ENCODE measurements around the gene SVEP1. TPM values are rescaled to one million over a fixed set of nuclear protein-coding genes. Genes with fewer than 3 reads are reported as not detected.

SVEP1 gene
- polyA plus RNA-seq, 1 donor (not counting 4 experiments of a cell fraction or from before 2014, with no cell fraction given) = 0.14 TPM

DNA sequence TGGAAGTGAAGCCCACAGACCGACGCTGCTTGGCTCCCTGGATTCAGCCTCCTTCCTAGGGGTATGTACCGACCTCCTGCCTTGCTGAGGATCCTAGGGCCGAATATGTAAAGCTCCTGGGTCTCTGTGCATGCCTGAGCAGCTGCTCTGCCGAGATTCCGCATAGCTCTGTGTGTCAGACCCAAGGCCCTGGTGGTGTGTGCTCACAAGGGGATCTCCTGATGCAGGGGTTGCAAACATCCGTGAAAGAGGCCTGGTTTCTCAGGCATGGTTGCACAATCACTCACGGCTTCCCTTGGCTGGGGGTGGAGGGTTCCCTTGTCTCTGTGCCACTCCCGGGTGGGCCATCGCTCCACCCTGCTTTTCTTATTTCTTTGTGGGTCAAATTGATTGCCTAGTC lies 19.9 kb upstream of the SVEP1 start:
- Histone ChIP-seq H3K27ac (ENCODE audit: control insufficient read depth, insufficient read depth, low read length) (no peak overlapping the region), H2AFZ (ENCODE audit: control insufficient read depth, low read length) (no peak overlapping the region)

DNA sequence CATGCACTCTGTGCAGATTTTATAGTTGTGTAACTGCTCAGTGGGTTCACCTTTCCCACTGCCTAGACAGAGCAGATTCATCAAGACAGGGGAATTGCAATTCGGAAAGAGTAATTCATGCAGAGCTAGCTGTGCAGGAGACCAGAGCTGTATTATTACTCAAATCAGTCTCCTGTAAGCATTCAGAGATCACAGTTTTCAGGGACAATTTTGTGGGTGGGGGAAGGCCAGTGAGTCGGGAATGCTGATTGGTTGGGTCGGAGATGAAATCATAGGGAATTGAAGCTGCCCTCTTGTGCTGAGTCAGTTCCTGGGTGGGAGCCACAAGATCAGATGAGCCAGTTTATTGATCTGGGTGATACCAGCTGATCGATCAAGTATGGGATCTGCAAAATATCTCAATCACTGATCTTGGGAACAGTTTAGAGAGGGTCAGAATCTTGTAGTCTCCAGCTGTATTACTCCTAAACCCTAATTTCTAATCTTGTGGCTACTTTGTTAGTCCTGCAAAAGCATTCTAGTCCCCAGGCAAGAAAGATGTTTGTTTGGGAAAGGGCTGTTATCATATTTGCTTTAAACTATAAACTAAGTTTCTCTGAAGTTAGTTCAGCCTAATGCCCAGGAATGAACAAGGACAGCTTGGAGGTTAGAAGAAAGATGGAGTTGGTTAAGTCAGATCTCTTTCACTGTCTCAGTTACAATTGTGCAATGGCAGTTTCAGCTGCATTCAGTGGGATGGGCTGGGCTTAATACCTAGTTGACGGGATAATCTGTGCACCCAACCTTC lies 12.7 kb upstream of the SVEP1 start:
- Histone ChIP-seq H3K4me2 (ENCODE audit: control insufficient read depth, extremely low read depth, insufficient read depth, low read depth, low read length) (no peak overlapping the region), H3K79me2 (ENCODE audit: control insufficient read depth, insufficient read depth, low read length) (no peaks in the 10 kb centered on the region), H3K27me3 (ENCODE audit: control insufficient read depth, extremely low read depth, insufficient read depth, low read length) (no peaks in the 10 kb centered on the region), H3K27ac (ENCODE audit: control insufficient read depth, insufficient read depth, low read length) (no peak overlapping the region), H3K9ac (ENCODE audit: control insufficient read depth, extremely low read depth, insufficient read depth, low read length) (no peak overlapping the region), H2AFZ (ENCODE audit: control insufficient read depth, low read length) (no peak overlapping the region), H3K36me3 (ENCODE audit: control insufficient read depth in 2 of 2, extremely low read depth in 1 of 2, insufficient read depth in 2 of 2, low read length in 2 of 2) (no peaks in the 10 kb centered on the region), H4K20me1 (ENCODE audit: control insufficient read depth, extremely low read depth, insufficient read depth, low read length) (no peaks in the 10 kb centered on the region), H3K9me3 (ENCODE audit: control insufficient read depth, low read depth, low read length) (peaks cover 2% of the 10 kb centered on the region), H3K4me3 (ENCODE audit: control insufficient read depth in 2 of 3, extremely low read depth in 1 of 3, insufficient read depth in 2 of 3, low read depth in 1 of 3, low read length in 3 of 3) (no peak overlapping the region), H3K4me1 (ENCODE audit: control insufficient read depth, extremely low read depth, insufficient read depth, low read length) (peaks cover 10% of the 10 kb centered on the region), H3K9me1 (ENCODE audit: control insufficient read depth, extremely low read depth, insufficient read depth, low read length) (no peaks in the 10 kb centered on the region)
- TF ChIP-seq, protein P1, sequence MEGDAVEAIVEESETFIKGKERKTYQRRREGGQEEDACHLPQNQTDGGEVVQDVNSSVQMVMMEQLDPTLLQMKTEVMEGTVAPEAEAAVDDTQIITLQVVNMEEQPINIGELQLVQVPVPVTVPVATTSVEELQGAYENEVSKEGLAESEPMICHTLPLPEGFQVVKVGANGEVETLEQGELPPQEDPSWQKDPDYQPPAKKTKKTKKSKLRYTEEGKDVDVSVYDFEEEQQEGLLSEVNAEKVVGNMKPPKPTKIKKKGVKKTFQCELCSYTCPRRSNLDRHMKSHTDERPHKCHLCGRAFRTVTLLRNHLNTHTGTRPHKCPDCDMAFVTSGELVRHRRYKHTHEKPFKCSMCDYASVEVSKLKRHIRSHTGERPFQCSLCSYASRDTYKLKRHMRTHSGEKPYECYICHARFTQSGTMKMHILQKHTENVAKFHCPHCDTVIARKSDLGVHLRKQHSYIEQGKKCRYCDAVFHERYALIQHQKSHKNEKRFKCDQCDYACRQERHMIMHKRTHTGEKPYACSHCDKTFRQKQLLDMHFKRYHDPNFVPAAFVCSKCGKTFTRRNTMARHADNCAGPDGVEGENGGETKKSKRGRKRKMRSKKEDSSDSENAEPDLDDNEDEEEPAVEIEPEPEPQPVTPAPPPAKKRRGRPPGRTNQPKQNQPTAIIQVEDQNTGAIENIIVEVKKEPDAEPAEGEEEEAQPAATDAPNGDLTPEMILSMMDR (optimal IDR thresholded peaks at IDR 0.05 in 1 of 3, IDR thresholded peaks at IDR 0.05 in 1 of 3, conservative IDR thresholded peaks at IDR 0.05 in 1 of 3; ENCODE audit: extremely low read depth in 1 of 3, insufficient read depth in 2 of 3, low read length in 3 of 3) = no peak
- TF ChIP-seq EZH2 (IDR thresholded peaks at IDR 0.05; ENCODE audit: low read length) = no peak
- FAIRE-seq = peak; percentile 48
- dilution Hi-C loops (cut with MboI; ENCODE audit: extremely low pct_ligation_motif_present, low sequenced_read_pairs) = no loop called here
- no peak for DNase-seq (ENCODE audit: low read depth, low spot score)

More for the DNA sequence above, 19.9 kb upstream of the SVEP1 start:
- H3K4me1 ChIP-seq (ENCODE audit: control insufficient read depth, extremely low read depth, insufficient read depth, low read length) = peaks cover 10% of the 10 kb centered on the region
- H3K4me2 ChIP-seq (ENCODE audit: control insufficient read depth, extremely low read depth, insufficient read depth, low read depth, low read length) = no peak overlapping the region
- TF ChIP-seq EZH2 (IDR thresholded peaks at IDR 0.05; ENCODE audit: low read length) = no peak
- TF ChIP-seq, protein P1 (optimal IDR thresholded peaks at IDR 0.05 in 1 of 3, IDR thresholded peaks at IDR 0.05 in 1 of 3, conservative IDR thresholded peaks at IDR 0.05 in 1 of 3; ENCODE audit: extremely low read depth in 1 of 3, insufficient read depth in 2 of 3, low read length in 3 of 3) = no peak
- H3K79me2 ChIP-seq (ENCODE audit: control insufficient read depth, insufficient read depth, low read length) = no peaks in the 10 kb centered on the region
- no peaks in the 10 kb centered on the region for H3K36me3 ChIP-seq (ENCODE audit: control insufficient read depth in 2 of 2, extremely low read depth in 1 of 2, insufficient read depth in 2 of 2, low read length in 2 of 2)
- no peaks in the 10 kb centered on the region for H3K27me3 ChIP-seq (ENCODE audit: control insufficient read depth, extremely low read depth, insufficient read depth, low read length)
- no peak overlapping the region for H3K4me3 ChIP-seq (ENCODE audit: control insufficient read depth in 2 of 3, extremely low read depth in 1 of 3, insufficient read depth in 2 of 3, low read depth in 1 of 3, low read length in 3 of 3)
- no peak overlapping the region for H3K9ac ChIP-seq (ENCODE audit: control insufficient read depth, extremely low read depth, insufficient read depth, low read length)
- FAIRE-seq = no peak
- dilution Hi-C loops (cut with MboI; ENCODE audit: extremely low pct_ligation_motif_present, low sequenced_read_pairs) = no loop called here
- H4K20me1 ChIP-seq (ENCODE audit: control insufficient read depth, extremely low read depth, insufficient read depth, low read length) = no peaks in the 10 kb centered on the region
- H3K9me1 ChIP-seq (ENCODE audit: control insufficient read depth, extremely low read depth, insufficient read depth, low read length) = no peaks in the 10 kb centered on the region
- DNase-seq (ENCODE audit: low read depth, low spot score) = no peak
- no peaks in the 10 kb centered on the region for H3K9me3 ChIP-seq (ENCODE audit: control insufficient read depth, low read depth, low read length)

All from keratinocyte (primary cell).